ENCODE results near the gene FERMT1.

- no peak for TF ChIP-seq PATZ1 (CRISPR knock-in tag; IDR thresholded peaks at IDR 0.05; ENCODE audit: borderline replicate concordance)
- TF ChIP-seq TCF4 (CRISPR knock-in tag; IDR thresholded peaks at IDR 0.05; ENCODE audit: borderline replicate concordance), result no peak
- TF ChIP-seq ESRRG (CRISPR knock-in tag; IDR thresholded peaks at IDR 0.05), result no peak
- TF ChIP-seq CSDC2 (CRISPR knock-in tag; IDR thresholded peaks at IDR 0.05), result no peak
- no peak for TF ChIP-seq ZNF565 (CRISPR knock-in tag; conservative IDR thresholded peaks at IDR 0.05; ENCODE audit: low read depth)
- no peak for TF ChIP-seq ZFP3 (CRISPR knock-in tag; IDR thresholded peaks at IDR 0.05)
These were observed 36.0 kb downstream of the FERMT1 start for GRCh38 chr20:6086868-6087267.

All from SK-N-SH treated with all-trans-retinoic acid at 6 μM for 48 hours (cell line).